ENCODE data around the gene SNX33.

GRCh38 chr15:75675579-75676404, 28.1 kb downstream of the SNX33 start:
- no peak for TF ChIP-seq POLR2A (IDR thresholded peaks at IDR 0.05)
- TF ChIP-seq, protein P1, sequence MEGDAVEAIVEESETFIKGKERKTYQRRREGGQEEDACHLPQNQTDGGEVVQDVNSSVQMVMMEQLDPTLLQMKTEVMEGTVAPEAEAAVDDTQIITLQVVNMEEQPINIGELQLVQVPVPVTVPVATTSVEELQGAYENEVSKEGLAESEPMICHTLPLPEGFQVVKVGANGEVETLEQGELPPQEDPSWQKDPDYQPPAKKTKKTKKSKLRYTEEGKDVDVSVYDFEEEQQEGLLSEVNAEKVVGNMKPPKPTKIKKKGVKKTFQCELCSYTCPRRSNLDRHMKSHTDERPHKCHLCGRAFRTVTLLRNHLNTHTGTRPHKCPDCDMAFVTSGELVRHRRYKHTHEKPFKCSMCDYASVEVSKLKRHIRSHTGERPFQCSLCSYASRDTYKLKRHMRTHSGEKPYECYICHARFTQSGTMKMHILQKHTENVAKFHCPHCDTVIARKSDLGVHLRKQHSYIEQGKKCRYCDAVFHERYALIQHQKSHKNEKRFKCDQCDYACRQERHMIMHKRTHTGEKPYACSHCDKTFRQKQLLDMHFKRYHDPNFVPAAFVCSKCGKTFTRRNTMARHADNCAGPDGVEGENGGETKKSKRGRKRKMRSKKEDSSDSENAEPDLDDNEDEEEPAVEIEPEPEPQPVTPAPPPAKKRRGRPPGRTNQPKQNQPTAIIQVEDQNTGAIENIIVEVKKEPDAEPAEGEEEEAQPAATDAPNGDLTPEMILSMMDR (IDR thresholded peaks at IDR 0.05): no peak
